GM19397 (cell line): ENCODE results near the gene FSIP2.
"Not testable (repeated sequence)": the region's sequence is repeated elsewhere in the genome, so short reads cannot be mapped to it uniquely, and the experiment has no call there.

Experiments used
- ATAC-seq: cut with Tn5 transposase; IDR thresholded peaks from one replicate; pipeline ENCODE4 v1.9.1; 2021; ENCODE audit warnings: mild to moderate bottlenecking, moderate library complexity; ENCODE audit not compliant: unreplicated experiment

Gene FSIP2

GRCh38 chr2:185796758-185797157 is 58.2 kb downstream of the FSIP2 start:
- no peak for ATAC-seq

- ATAC-seq: no peak
Measured at GRCh38 chr2:185802926-185803325, 64.3 kb downstream of the FSIP2 start.

GRCh38 chr2:185806783-185807182 is 68.2 kb downstream of the FSIP2 start:
- no peak for ATAC-seq

DNA sequence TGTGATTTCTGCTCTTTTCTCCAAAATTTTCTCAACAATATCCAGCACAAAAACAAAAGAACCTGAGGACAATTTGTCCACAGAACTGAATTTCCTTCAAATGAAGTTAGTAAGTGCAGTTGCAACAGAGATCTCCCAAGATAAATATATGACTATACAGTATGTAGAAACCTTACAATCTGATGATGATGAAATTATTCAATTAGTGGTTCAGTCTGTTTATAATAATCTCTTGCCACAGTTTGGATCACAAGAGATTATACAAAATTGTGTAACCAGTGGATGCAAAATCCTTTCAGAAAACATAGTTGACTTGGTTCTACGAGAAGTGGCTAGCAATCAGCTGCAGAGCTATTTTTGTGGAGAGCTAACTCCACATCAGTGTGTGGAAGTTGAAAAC is 68.7 kb downstream of the FSIP2 start:
- no peak for ATAC-seq

GRCh38 chr2:185811580-185811979 is 73.0 kb downstream of the FSIP2 start:
- no peak for ATAC-seq

DNA sequence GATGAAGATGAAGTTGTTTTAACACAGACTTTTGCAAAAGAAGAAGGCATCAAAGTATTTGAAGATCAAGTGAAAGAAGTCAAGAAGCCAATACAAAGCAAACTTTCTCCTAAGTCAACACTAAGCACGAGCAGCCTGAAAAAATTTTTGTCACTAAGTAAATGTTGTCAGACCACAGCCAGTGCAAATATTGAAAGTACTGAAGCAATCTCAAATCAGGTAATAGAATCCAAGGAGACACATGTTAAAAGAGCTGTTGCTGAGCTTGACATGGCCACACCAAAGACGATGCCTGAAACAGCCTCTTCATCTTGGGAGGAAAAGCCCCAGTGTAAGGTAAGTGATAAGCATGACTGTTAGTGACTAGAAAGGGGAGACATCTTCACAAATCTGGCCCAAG is 75.1 kb downstream of the FSIP2 start:
- ATAC-seq: no peak

DNA sequence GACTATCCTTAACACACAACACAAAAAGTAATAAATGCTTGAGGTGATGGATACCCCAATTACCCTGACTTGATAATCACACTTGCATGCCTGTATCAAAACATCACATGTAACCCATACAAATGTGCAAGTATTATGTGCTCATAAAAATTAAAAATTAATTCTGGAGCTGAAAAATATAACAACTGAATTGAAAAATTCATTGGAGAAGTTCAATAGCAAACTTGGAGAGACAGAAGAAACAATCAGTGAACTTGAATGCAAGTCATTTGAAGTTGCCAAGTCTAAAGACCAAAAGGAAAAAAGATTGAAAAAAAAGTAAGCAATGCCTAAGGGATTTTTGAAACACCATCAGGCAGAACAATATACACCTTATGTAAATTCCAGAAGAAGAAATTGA is 79.4 kb downstream of the FSIP2 start:
- no peak for ATAC-seq

- no peak for ATAC-seq
Measured at GRCh38 chr2:185821467-185821866, 82.9 kb downstream of the FSIP2 start.

DNA sequence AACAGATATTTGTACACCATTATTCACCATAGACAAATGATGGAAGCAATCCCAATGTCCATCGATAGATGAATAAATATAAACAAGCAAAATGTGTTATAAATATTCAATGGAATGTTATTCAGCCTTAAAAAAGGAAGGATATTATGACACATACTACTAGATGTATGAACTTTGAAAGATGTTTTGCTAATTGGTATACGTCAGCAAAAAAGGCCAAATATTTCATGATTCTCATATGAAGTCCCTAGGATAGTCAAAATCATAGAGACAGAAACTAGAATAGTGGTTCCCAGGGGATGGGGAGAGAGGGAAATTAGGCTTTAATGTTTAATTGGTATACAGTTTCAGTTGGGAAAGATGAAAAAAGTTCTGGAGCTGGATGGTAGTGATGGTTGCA is 85.2 kb downstream of the FSIP2 start:
- no peak for ATAC-seq

DNA sequence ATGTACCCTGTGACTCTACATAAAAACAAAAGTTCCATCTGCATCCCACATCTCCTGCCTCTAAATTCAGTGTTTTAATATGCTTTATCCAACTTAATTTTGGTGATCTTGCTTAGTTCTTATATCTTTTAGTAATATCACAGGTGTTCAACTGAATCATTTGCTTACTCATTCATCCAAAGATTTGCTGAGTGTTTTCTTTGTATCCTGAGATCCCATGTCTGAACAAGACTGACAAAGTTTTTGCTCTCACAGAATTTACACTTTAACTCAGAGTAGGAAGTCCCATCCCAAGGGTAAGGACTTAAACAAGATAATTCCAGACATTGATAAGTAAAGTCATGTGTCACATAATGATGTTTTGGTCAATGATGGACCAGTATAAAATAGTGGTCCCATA is 87.0 kb downstream of the FSIP2 start:
- no peak for ATAC-seq

DNA sequence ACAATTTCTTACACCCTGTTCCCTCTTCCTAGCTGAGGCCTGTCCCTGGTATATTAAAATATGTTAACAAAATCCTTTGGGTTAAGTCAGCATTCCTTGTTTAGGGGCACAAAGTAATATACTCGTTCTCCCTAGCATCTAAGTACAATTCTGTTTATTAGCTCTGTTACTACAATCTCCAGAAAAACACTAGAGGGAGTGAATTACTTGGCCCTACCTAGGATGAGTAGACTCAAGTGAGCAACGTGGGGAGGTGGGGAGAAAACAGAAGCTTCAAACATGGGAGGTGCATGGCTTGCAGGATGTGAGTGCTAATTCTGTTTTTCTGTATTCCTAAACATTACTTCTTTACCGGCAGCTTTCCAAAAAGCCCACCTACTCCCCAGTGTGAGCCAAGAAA is 89.7 kb downstream of the FSIP2 start:
- ATAC-seq: no peak

GRCh38 chr2:185833864-185834263 is 95.3 kb downstream of the FSIP2 start:
- ATAC-seq: no peak

GRCh38 chr2:185835974-185836373 is 97.4 kb downstream of the FSIP2 start:
- no peak for ATAC-seq

- no peak for ATAC-seq
Measured at GRCh38 chr2:185854885-185855284, 116.3 kb downstream of the FSIP2 start.

DNA sequence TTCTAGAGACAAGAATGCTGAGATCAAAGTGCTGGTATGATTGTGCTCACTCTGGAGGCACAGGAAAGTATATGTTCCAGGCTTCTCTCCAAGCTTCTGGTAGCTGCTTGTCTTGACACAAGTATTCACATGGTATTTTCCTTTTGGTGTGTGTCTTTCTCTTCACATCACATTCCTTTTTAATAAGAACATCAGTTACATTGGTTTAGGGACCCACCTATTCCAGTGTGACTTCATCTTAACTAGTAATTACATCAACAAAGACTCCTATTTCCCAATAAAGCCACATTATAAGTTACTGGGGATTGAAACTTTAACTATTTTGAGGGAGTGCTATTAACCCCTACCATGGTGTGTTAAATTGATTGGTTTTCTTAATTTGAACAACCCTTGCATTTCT is 119.1 kb downstream of the FSIP2 start:
- ATAC-seq: no peak

DNA sequence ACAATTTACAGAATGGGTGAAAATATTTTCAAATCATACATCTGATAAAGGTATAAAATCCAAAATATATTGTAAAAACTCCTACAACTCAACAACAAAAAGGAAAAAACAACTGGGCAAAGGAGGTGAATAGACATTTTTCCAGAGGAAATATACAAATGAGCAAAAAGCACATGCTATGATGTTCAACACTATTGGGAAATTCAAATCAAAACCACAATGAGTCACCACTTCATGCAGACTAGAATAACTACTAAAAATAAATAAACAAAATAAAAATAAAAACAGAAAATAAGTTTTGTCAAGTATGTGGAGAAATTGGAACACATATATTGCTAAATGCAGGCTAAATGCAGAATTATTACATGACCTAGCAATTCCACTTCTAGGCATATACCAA is 120.9 kb downstream of the FSIP2 start:
- ATAC-seq: no peak

DNA sequence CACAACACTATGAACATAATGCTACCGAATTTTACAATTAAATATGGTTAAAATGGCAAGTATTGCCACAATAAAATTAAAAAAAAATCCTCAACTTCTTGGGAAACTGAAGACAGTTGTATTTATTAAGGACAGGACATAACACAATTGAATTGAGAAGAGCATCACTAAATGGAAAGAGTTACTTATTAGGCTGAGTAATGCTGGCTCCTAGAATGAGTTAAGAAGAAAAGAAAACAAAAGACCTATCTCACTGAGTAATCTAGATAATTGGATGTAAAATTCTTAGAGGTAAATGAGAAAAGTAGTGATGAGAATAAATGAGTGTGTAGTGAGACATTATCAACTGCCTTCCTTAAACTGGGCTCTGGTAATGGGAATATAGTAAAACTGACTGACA is 121.7 kb downstream of the FSIP2 start:
- ATAC-seq: no peak

- ATAC-seq: no peak
Measured at GRCh38 chr2:185862657-185863398, 124.2 kb downstream of the FSIP2 start.

DNA sequence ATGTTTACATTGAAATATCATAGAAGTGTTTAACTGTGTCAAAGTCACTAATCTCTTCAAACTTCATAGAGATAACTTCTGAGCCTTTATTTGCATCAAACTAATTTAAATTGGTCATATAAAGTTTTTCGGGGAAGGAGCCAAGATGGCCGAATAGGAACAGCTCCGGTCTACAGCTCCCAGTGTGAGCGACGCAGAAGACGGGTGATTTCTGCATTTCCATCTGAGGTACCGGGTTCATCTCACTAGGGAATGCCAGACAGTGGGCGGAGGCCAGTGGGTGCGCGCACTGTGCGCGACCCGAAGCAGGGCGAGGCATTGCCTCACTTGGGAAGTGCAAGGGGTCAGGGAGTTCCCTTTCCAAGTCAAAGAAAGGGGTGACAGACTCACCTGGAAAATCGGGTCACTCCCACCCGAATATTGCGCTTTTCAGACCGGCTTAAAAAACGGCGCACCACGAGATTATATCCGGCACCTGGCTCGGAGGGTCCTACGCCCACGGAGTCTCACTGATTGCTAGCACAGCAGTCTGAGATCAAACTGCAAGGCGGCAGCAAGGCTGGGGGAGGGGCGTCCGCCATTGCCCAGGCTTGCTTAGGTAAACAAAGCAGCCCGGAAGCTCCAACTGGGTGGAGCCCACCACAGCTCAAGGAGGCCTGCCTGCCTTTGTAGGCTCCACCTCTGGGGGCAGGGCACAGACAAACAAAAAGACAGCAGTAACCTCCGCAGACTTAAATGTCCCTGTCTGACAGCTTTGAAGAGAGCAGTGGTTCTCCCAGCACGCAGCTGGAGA is 126.1 kb downstream of the FSIP2 start:
- ATAC-seq: not testable (repeated sequence)

GRCh38 chr2:185875136-185875931 is 136.7 kb downstream of the FSIP2 start:
- no peak for ATAC-seq

GRCh38 chr2:185876234-185876633 is 137.6 kb downstream of the FSIP2 start:
- no peak for ATAC-seq

- ATAC-seq: no peak
Measured at GRCh38 chr2:185880396-185880795, 141.8 kb downstream of the FSIP2 start.
